Measurements from ENCODE around the gene FSTL4.

FSTL4 gene

DNA sequence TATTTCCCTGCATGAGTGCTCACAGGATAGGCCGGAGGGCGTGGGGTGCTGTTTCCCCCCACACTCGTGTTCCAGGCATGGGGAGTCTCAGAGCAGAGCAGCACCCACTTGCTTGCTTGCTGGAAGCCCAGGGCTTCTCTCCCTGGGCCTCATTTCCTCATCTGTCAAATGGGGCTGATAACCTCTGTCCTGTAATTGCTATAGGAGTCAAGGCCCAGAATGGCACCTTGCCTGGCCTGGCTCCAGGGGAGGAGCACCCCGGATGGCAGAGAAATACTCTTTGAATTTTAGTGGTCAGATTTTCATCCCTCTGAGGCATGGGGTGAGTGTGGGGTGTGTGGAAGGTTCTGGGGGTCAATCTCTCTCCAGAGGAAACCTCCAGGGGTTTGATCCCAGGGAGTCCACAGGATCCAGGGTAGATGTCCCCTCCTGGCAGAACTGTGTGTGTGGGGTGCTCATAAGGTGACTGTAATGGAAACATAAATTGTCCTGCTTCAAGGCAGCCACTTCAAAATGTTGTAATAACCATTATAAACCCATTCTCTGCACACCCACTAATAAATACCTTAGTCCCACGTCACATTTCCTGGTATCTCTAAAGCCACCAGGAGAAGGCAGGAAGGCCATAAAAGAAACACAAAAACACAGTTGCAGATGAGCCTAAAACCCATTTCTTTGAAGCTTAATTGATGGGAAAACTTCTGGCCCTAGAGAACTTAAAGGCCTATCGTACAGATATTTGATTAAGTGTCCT is 272.2 kb downstream of the FSTL4 start:
- Mint-ChIP-seq H3K27ac (no peak overlapping the region), H3K36me3 (no peaks in the 10 kb centered on the region), H3K4me3 (no peak overlapping the region), H3K4me1 (no peaks in the 10 kb centered on the region), H3K9me3 (no peaks in the 10 kb centered on the region)
- ATAC-seq (no peak), DNase-seq (ENCODE audit: low spot score in 2 of 2) (no peak)

DNA sequence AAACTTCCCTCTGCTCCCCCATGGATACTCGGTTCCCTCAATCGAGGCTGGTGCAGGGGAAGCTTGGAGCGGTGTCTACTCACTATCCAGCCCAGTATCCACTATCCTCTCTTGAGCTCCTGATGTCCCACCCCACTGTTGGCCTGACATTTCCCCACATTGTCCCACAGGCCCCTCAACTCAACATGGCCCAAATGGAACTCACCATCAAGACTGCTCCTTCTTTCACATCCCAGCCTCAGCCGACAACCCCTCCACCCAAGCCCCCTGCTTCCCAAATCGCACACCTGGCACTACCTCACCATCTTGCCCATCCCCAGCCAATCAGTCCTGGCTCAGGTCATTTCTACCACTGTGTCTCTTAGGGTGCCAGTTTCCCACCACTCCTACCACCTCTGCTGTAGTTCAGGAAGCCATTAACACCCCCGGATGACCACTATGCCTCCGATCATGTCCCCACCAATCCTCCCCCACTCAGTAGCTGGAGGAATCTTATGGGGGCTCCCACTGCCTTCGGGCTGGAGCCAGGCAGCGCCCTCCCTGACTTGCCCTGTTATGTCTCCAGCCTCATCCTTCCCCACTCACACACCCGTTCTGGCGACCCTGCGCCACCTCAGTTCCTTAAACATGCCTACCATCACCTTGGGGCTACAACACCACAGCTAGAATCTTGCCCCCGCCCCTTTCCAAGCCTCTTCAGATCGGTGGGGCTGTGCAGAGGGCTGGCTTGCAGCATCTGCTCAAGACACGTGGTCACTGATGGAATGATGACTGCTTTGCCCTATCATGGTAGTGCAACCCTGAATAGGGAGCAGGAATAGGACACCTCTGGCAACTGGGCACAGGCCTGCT is 273.6 kb downstream of the FSTL4 start:
- H3K27ac Mint-ChIP-seq, result no peak overlapping the region
- H3K36me3 Mint-ChIP-seq, result no peaks in the 10 kb centered on the region
- no peaks in the 10 kb centered on the region for H3K4me1 Mint-ChIP-seq
- ATAC-seq (no peak), DNase-seq (ENCODE audit: low spot score in 2 of 2) (no peak)
- no peaks in the 10 kb centered on the region for H3K9me3 Mint-ChIP-seq
- no peak overlapping the region for H3K4me3 Mint-ChIP-seq

DNA sequence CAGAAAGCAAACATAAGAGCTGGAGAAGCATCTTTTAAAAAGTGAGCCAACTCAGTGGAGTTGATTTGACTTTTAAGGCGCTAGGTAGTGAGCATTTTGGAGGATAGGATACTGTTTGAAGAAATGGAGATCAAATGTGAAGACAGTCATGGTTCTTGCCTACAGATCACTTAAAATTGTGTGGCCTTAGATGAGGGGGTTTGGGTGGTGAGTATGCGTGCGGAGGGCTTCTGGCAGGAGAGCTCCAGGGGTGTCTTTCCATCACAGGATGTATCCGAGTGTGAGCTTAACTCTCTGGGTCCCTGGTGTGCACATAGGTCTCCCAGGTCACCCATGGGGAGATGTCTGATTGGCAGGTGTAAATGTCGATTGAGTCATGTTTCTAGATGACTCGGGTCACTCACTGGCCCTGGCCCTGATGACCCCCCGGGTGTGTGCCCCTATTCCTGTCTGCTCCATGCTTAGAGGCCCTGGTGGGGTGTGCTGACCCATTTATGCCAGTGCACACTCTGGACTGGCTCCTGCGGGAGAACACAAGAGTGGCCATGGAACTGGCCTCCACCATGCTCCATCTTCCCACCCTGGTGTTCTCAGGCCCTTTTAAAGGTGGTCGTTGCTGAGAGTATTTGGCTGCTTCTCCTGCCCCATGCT is 274.4 kb downstream of the FSTL4 start:
- DNase-seq (ENCODE audit: low spot score in 2 of 2), result no peak
- no peak for ATAC-seq
- Mint-ChIP-seq H3K27ac (no peak overlapping the region), H3K36me3 (no peaks in the 10 kb centered on the region), H3K4me1 (peaks cover 6% of the 10 kb centered on the region), H3K4me3 (no peak overlapping the region), H3K9me3 (no peaks in the 10 kb centered on the region)

DNA sequence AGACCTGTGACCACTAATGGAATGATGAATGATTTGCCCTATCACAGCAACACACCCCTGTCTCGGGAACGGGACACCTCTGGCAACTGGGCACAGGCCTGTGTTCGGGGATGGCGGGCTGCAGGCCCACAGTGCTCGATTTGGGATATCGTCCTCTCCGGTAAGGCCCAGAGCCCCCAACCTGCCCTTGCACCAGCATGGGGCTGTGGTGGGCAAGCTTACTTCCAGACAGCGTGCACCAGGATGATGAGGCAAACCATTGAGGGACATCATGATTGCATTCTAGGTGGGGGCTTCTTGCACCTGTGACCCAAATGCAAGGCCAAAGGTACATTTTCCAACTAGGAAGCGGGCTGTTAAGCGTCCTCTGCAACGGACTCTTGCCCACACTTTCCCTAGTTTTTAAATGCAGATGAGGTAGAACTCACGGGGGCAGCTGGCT is 275.4 kb downstream of the FSTL4 start:
- Mint-ChIP-seq H3K4me1 (peaks cover 16% of the 10 kb centered on the region), H3K27ac (no peak overlapping the region)
- no peak for ATAC-seq

DNA sequence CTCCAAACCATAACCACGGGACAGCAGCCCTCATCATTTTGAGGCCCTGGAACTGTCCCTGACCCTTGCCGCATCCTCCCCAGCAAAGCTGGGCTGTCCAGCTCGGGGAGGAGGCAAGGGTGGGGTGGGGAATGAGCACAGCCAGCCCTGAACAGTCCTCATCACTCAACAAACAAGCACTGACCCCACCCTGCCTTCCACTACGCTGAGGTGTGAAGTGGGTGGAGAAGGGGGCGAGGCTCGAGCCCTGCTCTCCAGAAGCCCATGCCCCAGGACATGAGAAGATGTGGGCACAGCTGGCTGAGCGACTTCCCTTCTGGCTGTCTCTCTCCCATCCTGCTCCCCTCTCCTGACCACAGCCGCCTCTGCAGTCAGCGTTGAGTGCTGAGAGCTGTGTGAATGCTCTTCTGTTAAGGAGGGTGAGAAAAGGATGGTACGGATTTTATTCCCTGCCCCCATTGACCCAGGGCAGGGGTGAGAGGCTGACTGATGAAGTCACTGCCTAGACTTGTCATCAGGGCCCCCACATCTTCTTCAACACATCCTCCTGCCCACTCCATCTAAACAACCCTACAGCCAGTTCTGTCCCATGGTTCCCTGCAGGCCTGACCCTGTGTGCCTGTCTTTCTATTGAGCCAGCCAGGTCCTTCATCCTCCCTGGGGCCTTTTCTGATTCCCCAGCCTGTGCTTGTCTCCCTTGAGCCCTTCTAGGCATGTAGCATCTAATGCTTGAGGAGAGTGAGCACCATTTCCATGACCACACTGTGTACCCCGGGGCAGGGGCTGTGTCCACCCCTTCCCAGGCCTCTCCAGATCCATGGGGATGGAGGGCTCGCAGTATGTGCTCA is 276.0 kb downstream of the FSTL4 start:
- no peak overlapping the region for H3K27ac Mint-ChIP-seq
- ATAC-seq, result peak; percentile 25
- H3K9me3 Mint-ChIP-seq, result no peaks in the 10 kb centered on the region
- no peak overlapping the region for H3K4me3 Mint-ChIP-seq
- peaks cover 18% of the 10 kb centered on the region for H3K4me1 Mint-ChIP-seq
- H3K36me3 Mint-ChIP-seq, result no peaks in the 10 kb centered on the region
- no peak for DNase-seq (ENCODE audit: low spot score in 2 of 2)

More for the DNA sequence above, 275.4 kb downstream of the FSTL4 start:
- H3K36me3 Mint-ChIP-seq, result no peaks in the 10 kb centered on the region
- no peak overlapping the region for H3K4me3 Mint-ChIP-seq
- DNase-seq (ENCODE audit: low spot score in 2 of 2), result no peak
- H3K9me3 Mint-ChIP-seq, result no peaks in the 10 kb centered on the region

DNA sequence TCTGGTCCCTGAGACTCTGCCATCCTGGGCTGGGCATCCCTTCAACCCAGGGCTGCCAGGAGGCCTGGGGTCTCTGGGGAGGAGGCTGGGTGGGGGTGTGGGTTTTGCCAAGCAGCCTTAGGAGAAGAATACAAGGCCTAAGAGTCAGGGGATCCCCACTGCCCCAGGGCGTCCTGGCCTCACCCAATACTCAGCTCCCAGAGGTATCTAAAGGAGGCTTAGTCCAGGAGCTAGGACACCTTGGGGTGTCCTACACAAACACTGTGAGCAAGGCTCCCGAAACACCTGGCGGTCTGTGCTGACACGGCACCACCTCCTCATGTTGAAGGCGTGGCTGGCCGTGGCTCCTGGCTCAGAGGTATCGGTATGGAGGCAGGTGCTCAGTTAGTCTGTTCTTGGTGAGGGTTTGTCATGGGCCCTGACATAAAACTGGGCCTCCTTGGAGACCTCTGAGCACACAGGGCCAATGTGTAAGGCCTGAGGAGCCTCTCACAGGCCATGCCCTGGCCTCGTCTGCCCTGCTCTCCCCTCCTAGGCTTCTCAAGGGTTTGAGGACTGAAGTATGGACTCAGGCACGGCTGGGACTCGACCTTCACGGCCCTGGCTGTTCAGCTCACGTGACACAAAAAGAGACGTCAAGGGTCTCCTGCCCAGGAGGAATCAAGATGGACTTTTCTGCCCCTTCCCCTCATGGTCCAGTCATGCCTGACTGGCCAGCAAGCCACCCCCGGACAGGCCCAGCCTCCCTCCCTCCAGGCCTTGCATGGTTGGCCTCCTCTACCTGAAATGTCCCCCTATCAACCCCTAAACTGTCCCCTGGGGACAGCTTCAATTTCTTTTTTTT is 277.3 kb downstream of the FSTL4 start:
- no peak for DNase-seq (ENCODE audit: low spot score in 2 of 2)
- H3K27ac Mint-ChIP-seq, result no peak overlapping the region
- no peak for ATAC-seq
- no peaks in the 10 kb centered on the region for H3K9me3 Mint-ChIP-seq
- peaks cover 18% of the 10 kb centered on the region for H3K4me1 Mint-ChIP-seq
- no peaks in the 10 kb centered on the region for H3K36me3 Mint-ChIP-seq
- H3K4me3 Mint-ChIP-seq, result no peak overlapping the region

DNA sequence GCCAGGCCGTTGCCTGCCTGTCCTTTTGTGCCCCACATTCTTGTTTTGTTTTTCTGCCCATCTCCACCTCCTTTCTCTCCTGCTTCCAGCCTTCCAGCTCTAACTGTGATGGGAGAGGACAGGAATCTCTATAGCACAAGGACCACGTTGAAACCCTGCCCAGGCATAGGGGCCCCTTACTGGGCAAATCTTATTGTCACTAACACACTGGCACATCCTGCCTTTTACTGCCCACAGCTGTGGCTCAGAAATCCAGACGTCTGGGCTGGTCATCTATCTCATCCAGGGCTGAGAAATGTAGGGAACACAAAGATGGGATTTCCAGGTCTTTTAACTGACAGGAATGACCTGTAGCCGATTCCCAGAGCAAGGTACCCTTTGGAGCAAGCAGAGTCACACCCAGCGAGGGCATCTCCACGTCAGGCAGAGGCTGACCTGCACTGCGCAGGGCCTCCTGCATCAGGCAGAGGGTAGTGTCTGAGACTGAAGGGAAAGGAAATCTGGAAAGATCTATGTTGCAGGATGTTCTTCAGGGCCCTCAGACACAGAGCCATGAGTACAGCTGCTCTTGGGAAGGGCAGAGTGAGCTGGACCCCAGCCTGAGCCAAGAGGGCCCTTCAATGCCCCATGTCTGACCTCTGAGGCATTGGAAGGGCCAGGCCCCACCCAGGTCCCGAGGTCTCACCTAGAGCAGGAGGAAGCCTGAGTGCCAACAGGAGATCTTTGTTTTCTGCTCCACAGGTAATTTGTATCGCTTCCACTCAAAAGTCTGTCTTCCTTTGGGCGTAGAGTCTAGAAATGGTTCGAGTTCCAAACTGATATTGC is 278.8 kb downstream of the FSTL4 start:
- H3K4me3 Mint-ChIP-seq, result no peak overlapping the region
- no peak for DNase-seq (ENCODE audit: low spot score in 2 of 2)
- H3K36me3 Mint-ChIP-seq, result no peaks in the 10 kb centered on the region
- peak overlapping the region; percentile 67 for H3K27ac Mint-ChIP-seq
- ATAC-seq, result no peak
- peaks cover 18% of the 10 kb centered on the region for H3K4me1 Mint-ChIP-seq
- no peaks in the 10 kb centered on the region for H3K9me3 Mint-ChIP-seq

DNA sequence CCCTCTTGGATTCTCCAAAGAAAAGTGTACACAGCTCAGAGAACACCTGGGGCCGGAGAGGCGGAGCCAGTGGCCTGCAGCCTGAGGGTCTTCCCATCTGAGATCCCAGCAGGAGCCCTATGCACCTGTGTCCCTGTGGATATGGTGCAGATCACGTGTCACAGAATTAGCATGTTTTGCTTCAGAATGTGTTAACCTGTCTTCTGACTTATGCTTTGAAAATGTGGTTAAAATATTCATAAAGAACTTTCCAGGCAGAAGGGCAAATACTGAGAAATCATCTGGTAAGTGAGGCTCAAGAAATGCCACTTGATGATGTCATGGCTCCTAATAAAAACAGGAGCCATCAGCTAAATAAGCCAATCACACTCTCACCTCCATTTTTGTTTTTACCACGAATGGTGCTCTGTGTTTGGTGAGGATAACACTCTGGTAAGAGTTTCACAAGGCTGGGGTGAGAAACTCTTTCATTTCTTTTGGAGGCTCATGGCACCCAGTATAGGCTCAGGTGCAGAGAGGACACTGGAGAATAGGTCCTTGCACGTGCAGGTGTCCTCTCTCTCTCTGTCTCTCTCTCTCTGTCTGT is 279.8 kb downstream of the FSTL4 start:
- no peak overlapping the region for H3K4me3 Mint-ChIP-seq
- peak overlapping the region; percentile 67 for H3K27ac Mint-ChIP-seq
- no peaks in the 10 kb centered on the region for H3K9me3 Mint-ChIP-seq
- no peaks in the 10 kb centered on the region for H3K36me3 Mint-ChIP-seq
- DNase-seq (ENCODE audit: low spot score in 2 of 2) (no peak), ATAC-seq (peak; percentile 53)
- H3K4me1 Mint-ChIP-seq, result peaks cover 18% of the 10 kb centered on the region

DNA sequence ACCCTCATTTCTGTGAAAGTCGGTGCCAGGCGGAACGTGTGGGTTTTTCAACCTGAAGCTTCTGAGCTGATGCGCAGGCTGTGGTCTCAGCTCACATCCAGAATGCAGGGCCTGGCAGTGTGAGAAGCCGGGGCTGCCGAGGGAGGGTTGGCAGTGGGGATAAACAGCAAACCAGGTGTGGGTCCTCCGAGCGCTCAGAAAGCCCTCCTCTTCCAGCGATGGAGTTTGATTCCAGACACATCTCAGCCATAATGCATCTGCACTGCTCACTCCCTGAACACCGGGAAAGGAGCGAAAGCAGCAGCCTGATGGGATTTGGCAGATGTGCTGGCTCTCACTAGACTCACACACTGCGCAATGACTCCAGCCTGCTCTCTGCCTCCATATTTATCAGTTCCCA is 280.4 kb downstream of the FSTL4 start:
- Mint-ChIP-seq H3K27ac (no peak overlapping the region), H3K4me1 (peaks cover 18% of the 10 kb centered on the region), H3K4me3 (no peak overlapping the region), H3K36me3 (no peaks in the 10 kb centered on the region), H3K9me3 (no peaks in the 10 kb centered on the region)
- DNase-seq (ENCODE audit: low spot score in 2 of 2) (no peak), ATAC-seq (no peak)

DNA sequence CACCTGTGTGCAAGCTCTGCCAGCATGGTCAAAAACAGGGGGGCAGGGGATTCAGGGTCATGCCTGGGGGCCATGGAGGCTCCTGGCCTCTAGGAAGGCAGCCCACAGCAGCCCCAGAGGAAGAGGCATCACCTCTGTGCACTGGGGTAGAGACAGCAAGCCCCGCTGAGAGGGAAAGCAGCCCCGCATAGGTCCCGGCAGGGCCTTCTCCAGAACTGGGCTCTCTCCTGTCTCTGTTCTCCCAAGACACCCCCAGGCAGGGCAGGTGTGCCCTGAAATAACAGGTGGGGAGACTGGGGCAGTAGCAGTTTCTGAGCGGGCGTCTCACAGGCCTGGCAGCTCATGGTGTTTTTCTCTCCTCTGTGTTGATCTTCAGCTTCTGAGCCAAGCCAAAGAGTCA is 281.4 kb downstream of the FSTL4 start:
- H3K4me3 Mint-ChIP-seq, result no peak overlapping the region
- peaks cover 18% of the 10 kb centered on the region for H3K4me1 Mint-ChIP-seq
- no peaks in the 10 kb centered on the region for H3K36me3 Mint-ChIP-seq
- ATAC-seq (no peak), DNase-seq (ENCODE audit: low spot score in 2 of 2) (no peak)
- H3K27ac Mint-ChIP-seq, result no peak overlapping the region
- H3K9me3 Mint-ChIP-seq, result no peaks in the 10 kb centered on the region

DNA sequence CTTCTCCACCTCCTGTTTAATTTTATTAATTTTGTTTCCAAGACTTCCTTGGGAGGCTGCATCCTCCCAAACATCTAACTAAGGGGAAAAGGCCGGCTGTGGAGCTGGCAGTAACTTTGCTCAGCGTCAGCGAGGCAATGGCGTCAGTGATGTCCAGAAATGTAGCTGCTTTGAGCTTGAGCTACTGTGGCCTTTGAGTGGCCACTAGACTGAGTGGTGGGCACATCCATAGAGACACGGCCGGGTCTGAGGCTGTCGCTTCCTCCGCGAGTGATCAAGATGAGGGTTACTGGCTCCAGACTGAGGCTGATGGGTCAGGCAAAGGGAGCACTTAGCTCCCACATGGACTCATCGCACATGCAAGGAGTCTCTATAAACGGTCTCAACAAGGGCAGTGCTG is 283.5 kb downstream of the FSTL4 start:
- Mint-ChIP-seq H3K36me3 (no peaks in the 10 kb centered on the region), H3K9me3 (no peaks in the 10 kb centered on the region), H3K27ac (no peak overlapping the region), H3K4me3 (no peak overlapping the region), H3K4me1 (peaks cover 18% of the 10 kb centered on the region)
- DNase-seq (ENCODE audit: low spot score in 2 of 2) (no peak), ATAC-seq (no peak)

DNA sequence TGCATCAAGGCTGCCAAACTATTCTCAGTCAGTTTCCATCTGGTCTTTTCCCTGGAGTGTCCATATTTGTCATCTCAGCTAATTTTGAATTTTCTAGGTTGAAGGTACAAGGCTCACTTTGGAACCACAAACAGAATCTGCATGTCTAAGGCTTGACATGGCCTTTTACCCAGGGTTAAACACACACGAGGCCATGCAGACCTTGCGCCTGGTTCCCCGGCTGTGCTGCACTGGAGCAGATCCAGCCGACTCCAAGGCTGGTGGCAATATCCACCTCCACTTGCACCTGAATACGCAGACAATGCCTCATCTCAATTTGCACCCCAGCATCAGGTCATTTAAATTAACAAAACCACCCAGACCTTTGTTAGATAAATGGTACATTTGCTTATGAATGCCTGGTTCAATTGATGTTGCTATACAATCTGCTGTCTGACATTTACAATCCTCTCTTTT is 284.4 kb downstream of the FSTL4 start:
- H3K36me3 Mint-ChIP-seq, result no peaks in the 10 kb centered on the region
- no peak overlapping the region for H3K27ac Mint-ChIP-seq
- peaks cover 13% of the 10 kb centered on the region for H3K4me1 Mint-ChIP-seq
- DNase-seq (ENCODE audit: low spot score in 2 of 2), result no peak
- H3K4me3 Mint-ChIP-seq, result no peak overlapping the region
- H3K9me3 Mint-ChIP-seq, result no peaks in the 10 kb centered on the region
- no peak for ATAC-seq

DNA sequence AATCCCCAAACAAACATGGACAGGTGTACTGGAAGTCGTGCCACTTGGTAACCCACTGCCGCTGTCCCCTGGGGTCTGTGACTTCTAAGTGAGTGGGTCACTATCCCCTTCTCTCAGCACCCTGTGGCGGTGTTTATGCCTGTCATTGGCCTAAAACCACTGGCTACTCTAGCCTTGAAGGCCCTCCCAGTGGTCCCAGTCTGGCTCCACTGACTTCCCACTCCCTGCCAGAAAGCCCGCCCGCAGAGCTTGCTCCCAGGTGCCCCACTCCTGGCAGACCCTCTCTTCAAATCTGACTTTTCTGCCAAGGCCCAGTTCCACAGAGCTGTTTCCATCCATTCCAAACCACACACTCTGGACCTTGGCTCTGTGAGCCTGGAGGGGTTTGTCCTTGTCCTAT is 286.0 kb downstream of the FSTL4 start:
- Mint-ChIP-seq H3K9me3 (no peaks in the 10 kb centered on the region), H3K27ac (no peak overlapping the region), H3K36me3 (peaks cover 7% of the 10 kb centered on the region), H3K4me3 (no peak overlapping the region), H3K4me1 (peaks cover 12% of the 10 kb centered on the region)
- DNase-seq (ENCODE audit: low spot score in 2 of 2) (no peak), ATAC-seq (no peak)

Measured in stimulated activated effector memory CD8-positive, alpha-beta T cell treated with anti-CD3 and anti-CD28 coated beads, Interleukin-12 subunit alpha, Interleukin-12 subunit beta, amount 100 ng/mL, for 72 hours (primary cell).